Body of pancreas (tissue), 4 donors: Measurements from ENCODE around the gene TIMP2.

ENCODE experiments used
- POLR2A ChIP-seq, 3 donors: fragments of 450-650 bp; IDR thresholded peaks; one replicate each; pipeline ENCODE4 v1.6.1; 2016; ENCODE audit warnings: antibody characterized with exemption in 3 of 3, mild to moderate bottlenecking in 2 of 3
- TF ChIP-seq, protein P1 (sequence below), 7 experiments: fragments of 450-650 bp in 4 of 7; fragments of 200-600 bp in 3 of 7; sonication (generic) in 3 of 7; IDR thresholded peaks; one replicate each; pipeline ENCODE4 v1.5.1; 2016 to 2019; ENCODE audit warnings: antibody characterized with exemption in 7 of 7

GRCh38 chr17:78829477-78829876 lies 95.7 kb downstream of the TIMP2 start:
- TF ChIP-seq, protein P1, sequence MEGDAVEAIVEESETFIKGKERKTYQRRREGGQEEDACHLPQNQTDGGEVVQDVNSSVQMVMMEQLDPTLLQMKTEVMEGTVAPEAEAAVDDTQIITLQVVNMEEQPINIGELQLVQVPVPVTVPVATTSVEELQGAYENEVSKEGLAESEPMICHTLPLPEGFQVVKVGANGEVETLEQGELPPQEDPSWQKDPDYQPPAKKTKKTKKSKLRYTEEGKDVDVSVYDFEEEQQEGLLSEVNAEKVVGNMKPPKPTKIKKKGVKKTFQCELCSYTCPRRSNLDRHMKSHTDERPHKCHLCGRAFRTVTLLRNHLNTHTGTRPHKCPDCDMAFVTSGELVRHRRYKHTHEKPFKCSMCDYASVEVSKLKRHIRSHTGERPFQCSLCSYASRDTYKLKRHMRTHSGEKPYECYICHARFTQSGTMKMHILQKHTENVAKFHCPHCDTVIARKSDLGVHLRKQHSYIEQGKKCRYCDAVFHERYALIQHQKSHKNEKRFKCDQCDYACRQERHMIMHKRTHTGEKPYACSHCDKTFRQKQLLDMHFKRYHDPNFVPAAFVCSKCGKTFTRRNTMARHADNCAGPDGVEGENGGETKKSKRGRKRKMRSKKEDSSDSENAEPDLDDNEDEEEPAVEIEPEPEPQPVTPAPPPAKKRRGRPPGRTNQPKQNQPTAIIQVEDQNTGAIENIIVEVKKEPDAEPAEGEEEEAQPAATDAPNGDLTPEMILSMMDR (IDR thresholded peaks at IDR 0.05): no peak
- no peak for TF ChIP-seq POLR2A (IDR thresholded peaks at IDR 0.05)
